HG03135 (cell line): Measurements from ENCODE around the gene RALGAPA2.

Experiments
- ATAC-seq: cut with Tn5 transposase; IDR thresholded peaks from one replicate; pipeline ENCODE4 v1.9.1; 2021; ENCODE audit warnings: mild to moderate bottlenecking, moderate library complexity; ENCODE audit not compliant: unreplicated experiment

Gene RALGAPA2

GRCh38 chr20:20443504-20443903 is 268.9 kb downstream of the RALGAPA2 start:
- ATAC-seq: no peak

- ATAC-seq: no peak
Observed at GRCh38 chr20:20442466-20442865, 270.0 kb downstream of the RALGAPA2 start.

- ATAC-seq: no peak
Observed at GRCh38 chr20:20440886-20441658, 271.4 kb downstream of the RALGAPA2 start.

GRCh38 chr20:20440481-20440880 is 272.0 kb downstream of the RALGAPA2 start:
- ATAC-seq: no peak

GRCh38 chr20:20439602-20440190 is 272.7 kb downstream of the RALGAPA2 start:
- ATAC-seq: no peak

- no peak for ATAC-seq
Observed at GRCh38 chr20:20437314-20437713, 275.1 kb downstream of the RALGAPA2 start.

GRCh38 chr20:20436689-20437088 is 275.8 kb downstream of the RALGAPA2 start:
- no peak for ATAC-seq

GRCh38 chr20:20435453-20435852 is 277.0 kb downstream of the RALGAPA2 start:
- no peak for ATAC-seq

GRCh38 chr20:20432618-20433286 is 279.7 kb downstream of the RALGAPA2 start:
- ATAC-seq: no peak

GRCh38 chr20:20430066-20430465 is 282.4 kb downstream of the RALGAPA2 start:
- ATAC-seq: no peak

- no peak for ATAC-seq
Observed at GRCh38 chr20:20428067-20428466, 284.4 kb downstream of the RALGAPA2 start.

- no peak for ATAC-seq
Observed at GRCh38 chr20:20427227-20427864, 285.1 kb downstream of the RALGAPA2 start.

GRCh38 chr20:20426655-20426907 is 285.9 kb downstream of the RALGAPA2 start:
- no peak for ATAC-seq

- no peak for ATAC-seq
Observed at GRCh38 chr20:20425823-20426654, 286.4 kb downstream of the RALGAPA2 start.

GRCh38 chr20:20423117-20423516 is 289.3 kb downstream of the RALGAPA2 start:
- ATAC-seq: no peak

- no peak for ATAC-seq
Observed at GRCh38 chr20:20417876-20418676, 294.4 kb downstream of the RALGAPA2 start.

GRCh38 chr20:20415321-20415720 is 297.1 kb downstream of the RALGAPA2 start:
- ATAC-seq: no peak

- no peak for ATAC-seq
Observed at GRCh38 chr20:20414640-20415220, 297.7 kb downstream of the RALGAPA2 start.

- no peak for ATAC-seq
Observed at GRCh38 chr20:20413810-20414281, 298.6 kb downstream of the RALGAPA2 start.

GRCh38 chr20:20412750-20413149 is 299.7 kb downstream of the RALGAPA2 start:
- ATAC-seq: no peak
